ENCODE results near the gene RPL32. TPM values are rescaled to one million over a fixed set of nuclear protein-coding genes. Genes with fewer than 3 reads are reported as not detected.
"Not testable (repeated sequence)": the region's sequence is repeated elsewhere in the genome, so short reads cannot be mapped to it uniquely, and the experiment has no call there.

The RPL32 gene
- total RNA-seq, 1 experiment from 2014 or later = 1,643 TPM

DNA sequence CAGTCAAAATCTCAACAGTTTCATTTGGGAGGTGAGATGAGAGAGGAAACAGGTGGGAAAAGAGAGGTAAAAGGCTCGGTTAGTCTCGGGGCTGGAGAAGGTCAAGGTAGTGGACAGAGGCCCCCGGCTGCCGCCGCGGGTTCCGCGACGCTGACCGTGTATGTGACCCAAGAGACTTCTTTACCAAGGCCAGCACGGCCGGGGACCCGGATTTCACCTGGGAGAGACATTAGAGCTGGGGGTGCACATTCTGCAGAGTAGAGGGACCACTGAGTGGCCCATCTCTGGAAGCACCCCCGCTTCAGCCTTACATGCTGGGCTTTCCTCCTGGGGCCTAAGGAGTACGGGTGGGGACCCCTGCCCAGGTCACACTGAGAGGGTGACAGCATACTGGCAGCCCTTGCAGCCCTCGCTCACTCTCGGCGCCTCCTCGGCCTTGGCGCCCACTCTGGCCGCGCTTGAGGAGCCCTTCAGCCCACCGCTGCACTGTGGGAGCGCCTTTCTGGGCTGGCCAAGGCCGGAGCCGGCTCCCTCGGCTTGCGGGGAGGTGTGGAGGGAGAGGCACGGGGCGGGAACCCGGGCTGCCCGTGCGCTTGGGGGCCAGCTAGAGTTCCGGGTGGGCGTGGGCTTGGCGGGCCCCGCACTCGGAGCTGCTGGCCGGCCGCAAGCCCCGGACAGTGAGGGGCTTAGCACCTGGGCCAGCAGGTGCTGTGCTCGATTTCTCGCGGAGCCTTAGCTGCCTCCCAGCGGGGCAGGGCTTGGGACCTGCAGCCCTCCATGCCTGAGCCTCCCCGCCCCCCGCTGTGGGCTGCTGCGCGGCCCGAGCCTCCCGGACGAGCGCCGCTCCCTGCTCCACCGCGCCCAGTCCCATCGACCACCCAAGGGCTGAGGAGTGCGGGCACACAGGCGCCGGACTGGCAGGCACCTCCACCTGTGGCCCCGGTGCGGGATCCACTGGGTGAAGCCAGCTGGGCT is 41.3 kb upstream of the RPL32 start (continued):
- TF ChIP-seq, protein P1, sequence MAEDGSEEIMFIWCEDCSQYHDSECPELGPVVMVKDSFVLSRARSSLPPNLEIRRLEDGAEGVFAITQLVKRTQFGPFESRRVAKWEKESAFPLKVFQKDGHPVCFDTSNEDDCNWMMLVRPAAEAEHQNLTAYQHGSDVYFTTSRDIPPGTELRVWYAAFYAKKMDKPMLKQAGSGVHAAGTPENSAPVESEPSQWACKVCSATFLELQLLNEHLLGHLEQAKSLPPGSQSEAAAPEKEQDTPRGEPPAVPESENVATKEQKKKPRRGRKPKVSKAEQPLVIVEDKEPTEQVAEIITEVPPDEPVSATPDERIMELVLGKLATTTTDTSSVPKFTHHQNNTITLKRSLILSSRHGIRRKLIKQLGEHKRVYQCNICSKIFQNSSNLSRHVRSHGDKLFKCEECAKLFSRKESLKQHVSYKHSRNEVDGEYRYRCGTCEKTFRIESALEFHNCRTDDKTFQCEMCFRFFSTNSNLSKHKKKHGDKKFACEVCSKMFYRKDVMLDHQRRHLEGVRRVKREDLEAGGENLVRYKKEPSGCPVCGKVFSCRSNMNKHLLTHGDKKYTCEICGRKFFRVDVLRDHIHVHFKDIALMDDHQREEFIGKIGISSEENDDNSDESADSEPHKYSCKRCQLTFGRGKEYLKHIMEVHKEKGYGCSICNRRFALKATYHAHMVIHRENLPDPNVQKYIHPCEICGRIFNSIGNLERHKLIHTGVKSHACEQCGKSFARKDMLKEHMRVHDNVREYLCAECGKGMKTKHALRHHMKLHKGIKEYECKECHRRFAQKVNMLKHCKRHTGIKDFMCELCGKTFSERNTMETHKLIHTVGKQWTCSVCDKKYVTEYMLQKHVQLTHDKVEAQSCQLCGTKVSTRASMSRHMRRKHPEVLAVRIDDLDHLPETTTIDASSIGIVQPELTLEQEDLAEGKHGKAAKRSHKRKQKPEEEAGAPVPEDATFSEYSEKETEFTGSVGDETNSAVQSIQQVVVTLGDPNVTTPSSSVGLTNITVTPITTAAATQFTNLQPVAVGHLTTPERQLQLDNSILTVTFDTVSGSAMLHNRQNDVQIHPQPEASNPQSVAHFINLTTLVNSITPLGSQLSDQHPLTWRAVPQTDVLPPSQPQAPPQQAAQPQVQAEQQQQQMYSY (CRISPR knock-in tag; IDR thresholded peaks at IDR 0.05) = no peak
- TF ChIP-seq RORB (CRISPR knock-in tag; IDR thresholded peaks at IDR 0.05) (no peak), NFYB (CRISPR knock-in tag; conservative IDR thresholded peaks at IDR 0.05; ENCODE audit: low read depth) (no peak), ETV6 (CRISPR knock-in tag; IDR thresholded peaks at IDR 0.05) (no peak), SMAD3 (CRISPR knock-in tag; IDR thresholded peaks at IDR 0.05; ENCODE audit: borderline replicate concordance) (no peak)
- TF ChIP-seq, protein P2, sequence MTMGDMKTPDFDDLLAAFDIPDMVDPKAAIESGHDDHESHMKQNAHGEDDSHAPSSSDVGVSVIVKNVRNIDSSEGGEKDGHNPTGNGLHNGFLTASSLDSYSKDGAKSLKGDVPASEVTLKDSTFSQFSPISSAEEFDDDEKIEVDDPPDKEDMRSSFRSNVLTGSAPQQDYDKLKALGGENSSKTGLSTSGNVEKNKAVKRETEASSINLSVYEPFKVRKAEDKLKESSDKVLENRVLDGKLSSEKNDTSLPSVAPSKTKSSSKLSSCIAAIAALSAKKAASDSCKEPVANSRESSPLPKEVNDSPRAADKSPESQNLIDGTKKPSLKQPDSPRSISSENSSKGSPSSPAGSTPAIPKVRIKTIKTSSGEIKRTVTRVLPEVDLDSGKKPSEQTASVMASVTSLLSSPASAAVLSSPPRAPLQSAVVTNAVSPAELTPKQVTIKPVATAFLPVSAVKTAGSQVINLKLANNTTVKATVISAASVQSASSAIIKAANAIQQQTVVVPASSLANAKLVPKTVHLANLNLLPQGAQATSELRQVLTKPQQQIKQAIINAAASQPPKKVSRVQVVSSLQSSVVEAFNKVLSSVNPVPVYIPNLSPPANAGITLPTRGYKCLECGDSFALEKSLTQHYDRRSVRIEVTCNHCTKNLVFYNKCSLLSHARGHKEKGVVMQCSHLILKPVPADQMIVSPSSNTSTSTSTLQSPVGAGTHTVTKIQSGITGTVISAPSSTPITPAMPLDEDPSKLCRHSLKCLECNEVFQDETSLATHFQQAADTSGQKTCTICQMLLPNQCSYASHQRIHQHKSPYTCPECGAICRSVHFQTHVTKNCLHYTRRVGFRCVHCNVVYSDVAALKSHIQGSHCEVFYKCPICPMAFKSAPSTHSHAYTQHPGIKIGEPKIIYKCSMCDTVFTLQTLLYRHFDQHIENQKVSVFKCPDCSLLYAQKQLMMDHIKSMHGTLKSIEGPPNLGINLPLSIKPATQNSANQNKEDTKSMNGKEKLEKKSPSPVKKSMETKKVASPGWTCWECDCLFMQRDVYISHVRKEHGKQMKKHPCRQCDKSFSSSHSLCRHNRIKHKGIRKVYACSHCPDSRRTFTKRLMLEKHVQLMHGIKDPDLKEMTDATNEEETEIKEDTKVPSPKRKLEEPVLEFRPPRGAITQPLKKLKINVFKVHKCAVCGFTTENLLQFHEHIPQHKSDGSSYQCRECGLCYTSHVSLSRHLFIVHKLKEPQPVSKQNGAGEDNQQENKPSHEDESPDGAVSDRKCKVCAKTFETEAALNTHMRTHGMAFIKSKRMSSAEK (CRISPR knock-in tag; IDR thresholded peaks at IDR 0.05; ENCODE audit: borderline replicate concordance) = no peak

DNA sequence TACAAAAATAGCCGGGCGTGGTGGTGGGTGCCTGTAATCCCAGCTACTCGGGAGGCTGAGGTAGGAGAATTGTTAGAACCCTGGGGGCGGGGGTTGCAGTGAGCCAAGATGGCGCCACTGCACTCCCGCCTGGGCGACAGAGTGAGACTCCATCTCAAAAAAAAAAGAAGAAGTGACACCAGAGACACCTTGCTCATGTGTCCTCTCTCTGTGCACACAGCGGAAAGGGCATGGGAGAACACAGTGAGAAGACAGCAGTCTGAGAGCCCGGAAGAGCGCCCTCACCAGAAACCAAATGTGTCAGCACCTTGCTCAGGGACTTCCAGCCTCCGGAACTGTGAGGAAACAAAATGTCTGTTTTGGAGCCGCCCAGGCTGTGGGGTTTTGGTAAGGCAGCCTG is 40.5 kb upstream of the RPL32 start:
- peaks cover 41% of the 10 kb centered on the region for H3K27me3 Mint-ChIP-seq (ENCODE audit: low read depth)
- H3K9me3 Mint-ChIP-seq; H3K4me1 Mint-ChIP-seq; H3K27ac Mint-ChIP-seq; DNase-seq (ENCODE audit: low spot score); H3K4me3 Mint-ChIP-seq; POLR2A ChIA-PET; H3K36me3 Mint-ChIP-seq: not testable (repeated sequence)
- CTCF ChIA-PET = interaction anchor here (1.7 to 7.2 kb wide), 2 partner anchors 10 to 14 kb away, joined by 5 to 57 read pairs; no protein-coding TSS in a partner anchor
- ATAC-seq = 0 out of 2 replicates have a peak, but pooled peaks have one; percentile 30

DNA sequence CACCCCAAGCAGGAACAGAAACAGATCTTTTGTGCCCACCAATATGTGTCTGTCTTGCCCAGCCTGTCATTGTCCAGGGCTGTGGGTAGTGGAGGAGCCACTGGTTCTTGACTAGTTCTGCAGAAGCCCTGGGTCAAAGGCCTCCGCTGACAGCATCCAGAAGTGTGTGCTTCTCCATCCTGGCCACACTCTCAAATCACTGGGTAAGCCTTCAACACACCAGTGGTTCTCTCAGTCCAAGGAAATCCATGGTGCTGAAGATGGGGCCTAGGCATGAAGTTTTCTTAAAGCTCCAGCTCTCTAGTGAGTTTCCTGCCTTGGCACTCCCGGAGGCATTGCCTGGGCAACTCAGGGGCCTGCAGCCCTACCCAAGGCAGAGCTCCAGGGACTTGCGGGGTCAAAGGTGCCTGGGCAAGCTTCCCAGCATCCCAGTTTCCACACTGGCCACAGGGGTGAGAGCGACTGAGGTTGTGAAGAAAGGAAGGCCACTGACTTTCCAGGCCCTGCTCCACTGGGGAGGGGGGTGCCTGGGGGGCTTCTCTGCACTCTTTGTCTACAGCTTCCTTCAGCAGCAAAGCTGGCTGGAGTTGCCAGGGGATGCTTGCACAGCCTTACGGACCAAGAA is 37.9 kb upstream of the RPL32 start:
- H3K4me3 Mint-ChIP-seq = no peak overlapping the region
- no peak for TF ChIP-seq RELA (CRISPR knock-in tag; IDR thresholded peaks at IDR 0.05; ENCODE audit: borderline replicate concordance)
- TF ChIP-seq IRF1 (CRISPR knock-in tag; IDR thresholded peaks at IDR 0.05) = no peak
- TF ChIP-seq, protein P3, sequence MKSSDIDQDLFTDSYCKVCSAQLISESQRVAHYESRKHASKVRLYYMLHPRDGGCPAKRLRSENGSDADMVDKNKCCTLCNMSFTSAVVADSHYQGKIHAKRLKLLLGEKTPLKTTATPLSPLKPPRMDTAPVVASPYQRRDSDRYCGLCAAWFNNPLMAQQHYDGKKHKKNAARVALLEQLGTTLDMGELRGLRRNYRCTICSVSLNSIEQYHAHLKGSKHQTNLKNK (CRISPR knock-in tag; IDR thresholded peaks at IDR 0.05) = no peak
- TF ChIP-seq, protein P4, sequence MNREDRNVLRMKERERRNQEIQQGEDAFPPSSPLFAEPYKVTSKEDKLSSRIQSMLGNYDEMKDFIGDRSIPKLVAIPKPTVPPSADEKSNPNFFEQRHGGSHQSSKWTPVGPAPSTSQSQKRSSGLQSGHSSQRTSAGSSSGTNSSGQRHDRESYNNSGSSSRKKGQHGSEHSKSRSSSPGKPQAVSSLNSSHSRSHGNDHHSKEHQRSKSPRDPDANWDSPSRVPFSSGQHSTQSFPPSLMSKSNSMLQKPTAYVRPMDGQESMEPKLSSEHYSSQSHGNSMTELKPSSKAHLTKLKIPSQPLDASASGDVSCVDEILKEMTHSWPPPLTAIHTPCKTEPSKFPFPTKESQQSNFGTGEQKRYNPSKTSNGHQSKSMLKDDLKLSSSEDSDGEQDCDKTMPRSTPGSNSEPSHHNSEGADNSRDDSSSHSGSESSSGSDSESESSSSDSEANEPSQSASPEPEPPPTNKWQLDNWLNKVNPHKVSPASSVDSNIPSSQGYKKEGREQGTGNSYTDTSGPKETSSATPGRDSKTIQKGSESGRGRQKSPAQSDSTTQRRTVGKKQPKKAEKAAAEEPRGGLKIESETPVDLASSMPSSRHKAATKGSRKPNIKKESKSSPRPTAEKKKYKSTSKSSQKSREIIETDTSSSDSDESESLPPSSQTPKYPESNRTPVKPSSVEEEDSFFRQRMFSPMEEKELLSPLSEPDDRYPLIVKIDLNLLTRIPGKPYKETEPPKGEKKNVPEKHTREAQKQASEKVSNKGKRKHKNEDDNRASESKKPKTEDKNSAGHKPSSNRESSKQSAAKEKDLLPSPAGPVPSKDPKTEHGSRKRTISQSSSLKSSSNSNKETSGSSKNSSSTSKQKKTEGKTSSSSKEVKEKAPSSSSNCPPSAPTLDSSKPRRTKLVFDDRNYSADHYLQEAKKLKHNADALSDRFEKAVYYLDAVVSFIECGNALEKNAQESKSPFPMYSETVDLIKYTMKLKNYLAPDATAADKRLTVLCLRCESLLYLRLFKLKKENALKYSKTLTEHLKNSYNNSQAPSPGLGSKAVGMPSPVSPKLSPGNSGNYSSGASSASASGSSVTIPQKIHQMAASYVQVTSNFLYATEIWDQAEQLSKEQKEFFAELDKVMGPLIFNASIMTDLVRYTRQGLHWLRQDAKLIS (CRISPR knock-in tag; IDR thresholded peaks at IDR 0.05; ENCODE audit: borderline replicate concordance) = no peak
- no peak for TF ChIP-seq ELF4 (CRISPR knock-in tag; IDR thresholded peaks at IDR 0.05; ENCODE audit: low read depth)
- TF ChIP-seq NFE2L1 (CRISPR knock-in tag; IDR thresholded peaks at IDR 0.05) = no peak
- TF ChIP-seq, protein P5, sequence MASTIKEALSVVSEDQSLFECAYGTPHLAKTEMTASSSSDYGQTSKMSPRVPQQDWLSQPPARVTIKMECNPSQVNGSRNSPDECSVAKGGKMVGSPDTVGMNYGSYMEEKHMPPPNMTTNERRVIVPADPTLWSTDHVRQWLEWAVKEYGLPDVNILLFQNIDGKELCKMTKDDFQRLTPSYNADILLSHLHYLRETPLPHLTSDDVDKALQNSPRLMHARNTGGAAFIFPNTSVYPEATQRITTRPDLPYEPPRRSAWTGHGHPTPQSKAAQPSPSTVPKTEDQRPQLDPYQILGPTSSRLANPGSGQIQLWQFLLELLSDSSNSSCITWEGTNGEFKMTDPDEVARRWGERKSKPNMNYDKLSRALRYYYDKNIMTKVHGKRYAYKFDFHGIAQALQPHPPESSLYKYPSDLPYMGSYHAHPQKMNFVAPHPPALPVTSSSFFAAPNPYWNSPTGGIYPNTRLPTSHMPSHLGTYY (CRISPR knock-in tag; IDR thresholded peaks at IDR 0.05) = no peak
- TF ChIP-seq JAZF1 (CRISPR knock-in tag; IDR thresholded peaks at IDR 0.05) = no peak
- TF ChIP-seq MYBL2 (CRISPR knock-in tag; IDR thresholded peaks at IDR 0.05) = no peak
- no peak for TF ChIP-seq FOXK1 (CRISPR knock-in tag; IDR thresholded peaks at IDR 0.05)

More for the DNA sequence above, 37.9 kb upstream of the RPL32 start:
- peaks cover 42% of the 10 kb centered on the region for H3K27me3 Mint-ChIP-seq (ENCODE audit: low read depth)
- no peaks in the 10 kb centered on the region for H3K36me3 Mint-ChIP-seq
- ATAC-seq = no peak
- ChIA-PET CTCF (interaction anchor here (0.6 to 7.2 kb wide), 3 partner anchors 11 to 434 kb away, joined by 3 to 57 read pairs (median 4); no protein-coding TSS in a partner anchor), POLR2A (no interaction called here)
- DNase-seq (ENCODE audit: low spot score) = no peak
- H3K9me3 Mint-ChIP-seq = peaks cover 4% of the 10 kb centered on the region
- peaks cover 6% of the 10 kb centered on the region for H3K4me1 Mint-ChIP-seq
- H3K27ac Mint-ChIP-seq = no peak overlapping the region
